GM12874 (cell line): ENCODE data around the gene HSPB7.

Source experiments
- CTCF ChIP-seq: IDR thresholded peaks from 2 replicates; pipeline ENCODE4 v1.5.1; 2011; ENCODE audit warnings: low read depth, mild to moderate bottlenecking, control low read depth, low read length, moderate library complexity; ENCODE audit not compliant: insufficient read depth

Gene HSPB7

GRCh38 chr1:16011936-16012589 is 5.8 kb downstream of the HSPB7 start:
- TF ChIP-seq CTCF, result no peak

GRCh38 chr1:16010837-16011236 is 7.0 kb downstream of the HSPB7 start:
- no peak for TF ChIP-seq CTCF

GRCh38 chr1:16009678-16010077 is 8.2 kb downstream of the HSPB7 start:
- no peak for TF ChIP-seq CTCF

GRCh38 chr1:16009030-16009460 is 8.8 kb downstream of the HSPB7 start:
- TF ChIP-seq CTCF, result peak; percentile 96

- no peak for TF ChIP-seq CTCF
Observed at GRCh38 chr1:16007671-16008341, 10.0 kb downstream of the HSPB7 start.

- TF ChIP-seq CTCF, result 0 out of 2 replicates have a peak, but pooled peaks have one; percentile 16
Observed at GRCh38 chr1:16006552-16007485, 11.0 kb downstream of the HSPB7 start.

- no peak for TF ChIP-seq CTCF
Observed at GRCh38 chr1:16006010-16006409, 11.8 kb downstream of the HSPB7 start.
